Measurements from ENCODE around the gene RAB30.

The RAB30 gene

GRCh38 chr11:83070731-83071566 is 748 bp downstream of the RAB30 start:
- DNase-seq (ENCODE audit: low spot score): peak; percentile 26

DNA sequence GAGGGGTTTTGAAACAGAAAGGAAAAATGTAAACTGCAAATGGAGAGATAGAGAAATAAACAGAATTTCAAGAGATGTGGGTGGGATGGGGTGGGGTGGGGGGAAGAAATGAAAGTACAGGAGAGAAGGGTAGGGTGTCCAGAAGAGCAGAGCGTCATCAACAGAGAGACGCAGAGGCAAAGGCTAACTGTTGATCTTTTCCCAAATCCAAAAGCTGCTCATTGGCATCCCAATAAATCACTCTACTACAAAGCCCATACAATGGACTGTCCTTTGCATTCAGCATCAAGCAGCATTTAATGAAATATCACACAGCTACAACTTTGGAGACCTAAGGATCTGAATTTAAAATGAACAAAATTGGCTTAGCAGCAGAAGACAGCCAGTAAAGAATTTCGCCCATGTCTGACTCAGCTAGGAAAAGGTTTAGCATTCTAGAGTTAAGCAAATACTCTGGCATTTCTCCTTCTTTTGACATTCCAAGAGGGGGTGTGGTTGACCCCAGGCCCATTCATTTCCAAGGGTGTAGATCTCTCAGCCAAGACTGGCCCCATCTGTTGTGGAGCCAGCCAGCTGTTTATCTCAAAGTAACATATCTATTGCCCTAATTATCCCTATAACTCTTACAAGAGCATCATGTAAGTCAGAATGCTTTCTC is 1.5 kb downstream of the RAB30 start:
- DNase-seq (ENCODE audit: low spot score): no peak

- no peak for DNase-seq (ENCODE audit: low spot score)
These were observed 2.2 kb downstream of the RAB30 start for GRCh38 chr11:83069441-83070043.

GRCh38 chr11:83068568-83068967 is 3.1 kb downstream of the RAB30 start:
- DNase-seq (ENCODE audit: low spot score): no peak

DNA sequence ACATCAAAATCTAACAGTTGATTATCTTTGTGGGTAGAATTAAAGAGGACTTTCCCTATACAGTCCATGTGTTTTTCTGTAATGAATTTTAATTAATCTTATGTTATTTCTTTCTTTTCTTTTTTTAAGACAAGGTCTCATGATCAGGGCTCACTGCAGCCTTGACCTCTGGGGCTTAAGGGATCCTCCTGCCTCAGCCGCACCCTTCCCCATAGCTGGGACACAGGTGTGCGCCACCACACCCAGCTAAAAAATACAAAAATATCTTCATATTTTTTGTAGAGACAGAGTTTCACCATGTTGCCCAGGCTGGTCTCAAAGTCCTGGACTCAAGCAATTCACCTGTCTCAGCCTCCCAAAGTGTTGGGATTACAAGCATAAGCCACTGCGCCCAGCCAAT is 7.7 kb downstream of the RAB30 start:
- no peak for DNase-seq (ENCODE audit: low spot score)

DNA sequence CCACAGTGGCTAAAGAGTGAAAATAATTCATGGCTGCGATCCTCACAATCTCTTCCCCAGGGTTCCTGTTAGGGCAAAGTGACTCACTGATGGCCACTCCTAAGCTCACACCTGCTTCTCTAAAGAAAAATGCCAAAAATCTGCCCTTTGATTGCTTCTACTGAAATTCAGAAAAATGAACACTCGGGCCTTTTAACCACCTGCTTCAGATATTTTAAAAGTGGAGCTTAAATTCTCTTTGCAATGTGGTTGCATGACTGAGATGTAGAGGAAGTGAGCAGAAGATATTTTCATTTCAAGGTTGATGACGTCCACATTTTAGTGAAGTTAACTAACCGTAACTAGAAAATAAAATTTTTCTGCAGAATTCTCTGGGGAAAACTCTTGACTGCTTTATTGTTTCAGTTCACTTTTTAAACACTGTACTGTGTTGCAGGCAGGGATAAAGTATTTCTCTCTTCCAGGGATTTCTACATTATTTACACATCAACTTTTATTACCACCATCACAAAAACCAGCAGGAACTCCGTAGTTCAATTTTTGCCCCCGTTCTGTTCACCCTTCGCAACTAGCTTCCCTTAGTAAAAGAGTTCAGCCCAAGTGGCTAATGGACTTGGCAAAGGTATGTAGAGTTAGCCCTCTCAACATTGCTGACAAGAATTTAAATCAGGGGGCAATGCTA is 8.5 kb downstream of the RAB30 start:
- peak; percentile 35 for DNase-seq (ENCODE audit: low spot score)

GRCh38 chr11:83061883-83062282 is 9.8 kb downstream of the RAB30 start:
- DNase-seq (ENCODE audit: low spot score): no peak

DNA sequence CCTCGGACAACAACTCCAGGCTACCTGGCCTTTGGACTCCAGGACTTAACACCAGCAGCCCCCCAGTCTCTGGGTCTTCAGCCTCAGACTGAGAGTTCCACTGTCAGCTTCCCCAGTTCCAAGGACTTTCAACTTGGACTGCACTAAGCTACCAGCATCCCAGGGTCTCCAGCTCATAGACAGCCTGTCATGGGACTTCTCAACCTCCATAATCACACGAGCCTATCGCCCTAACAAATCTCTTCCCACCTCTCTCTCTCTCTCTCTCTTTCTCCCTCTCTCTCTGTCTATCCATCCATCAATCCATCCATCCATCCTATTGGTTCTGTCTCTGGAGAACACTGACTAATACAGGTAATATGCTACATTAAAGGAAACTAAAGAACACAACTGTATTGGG is 10.7 kb downstream of the RAB30 start:
- no peak for DNase-seq (ENCODE audit: low spot score)

DNA sequence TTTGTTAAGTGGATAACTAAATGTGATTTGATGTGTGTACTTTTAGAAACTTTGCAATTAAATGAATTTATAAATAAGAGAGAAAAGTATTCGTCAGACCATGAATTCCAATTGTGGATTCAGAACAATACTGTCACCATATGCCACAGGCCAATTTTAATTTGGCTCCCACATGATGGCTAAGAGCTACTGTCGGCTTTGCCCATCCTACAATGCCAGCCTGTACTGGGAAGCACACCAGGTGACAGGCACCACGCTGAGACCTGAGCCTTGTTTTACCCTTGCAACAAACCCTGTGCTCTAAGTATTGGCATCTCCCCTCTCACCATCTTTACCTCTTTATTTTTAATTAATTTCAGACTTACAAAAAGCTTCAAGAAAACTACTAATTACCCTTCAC is 14.0 kb downstream of the RAB30 start:
- DNase-seq (ENCODE audit: low spot score): no peak

- no peak for DNase-seq (ENCODE audit: low spot score)
These were observed 15.1 kb downstream of the RAB30 start for GRCh38 chr11:83056611-83057010.

DNA sequence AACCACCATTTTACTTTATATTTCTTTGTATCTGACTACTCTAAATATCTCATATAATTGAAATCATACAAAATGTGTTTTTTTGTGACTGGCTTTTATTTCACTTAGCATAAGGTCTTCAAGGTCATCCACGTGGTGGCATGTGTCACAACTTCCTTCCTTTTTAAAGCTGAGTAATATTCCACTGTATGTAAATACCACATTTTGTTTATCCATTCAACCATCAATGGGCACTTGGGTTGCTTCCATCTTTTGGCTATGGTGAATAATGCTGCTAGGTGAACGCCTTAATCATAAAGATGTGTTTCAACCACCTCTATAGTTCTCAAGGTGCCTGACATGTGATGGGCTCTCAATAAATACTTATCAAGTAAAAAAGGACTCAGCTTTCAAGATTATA is 15.5 kb downstream of the RAB30 start:
- DNase-seq (ENCODE audit: low spot score): no peak

DNA sequence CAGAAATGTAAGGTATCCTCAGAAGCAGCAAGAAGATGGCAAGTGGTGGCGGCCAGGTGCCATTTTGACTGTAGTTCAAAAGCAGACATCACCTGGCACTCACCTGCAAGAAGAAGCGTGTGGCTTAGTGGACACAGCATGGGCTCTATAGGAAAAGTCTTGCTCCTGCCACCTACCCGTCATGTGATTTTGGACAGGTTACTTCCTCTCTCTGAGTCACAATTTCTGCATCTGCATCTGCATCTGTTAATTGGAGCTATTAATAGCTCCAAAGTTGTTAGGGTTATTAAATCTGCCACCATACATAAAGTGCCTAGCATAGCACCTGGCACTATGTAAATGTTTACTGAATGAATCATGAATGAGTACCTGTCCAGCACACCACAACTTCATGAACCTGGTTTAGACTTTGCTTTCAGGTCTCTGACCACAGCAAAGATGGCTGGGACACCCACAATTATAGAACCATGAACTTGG is 16.8 kb downstream of the RAB30 start:
- DNase-seq (ENCODE audit: low spot score): no peak

DNA sequence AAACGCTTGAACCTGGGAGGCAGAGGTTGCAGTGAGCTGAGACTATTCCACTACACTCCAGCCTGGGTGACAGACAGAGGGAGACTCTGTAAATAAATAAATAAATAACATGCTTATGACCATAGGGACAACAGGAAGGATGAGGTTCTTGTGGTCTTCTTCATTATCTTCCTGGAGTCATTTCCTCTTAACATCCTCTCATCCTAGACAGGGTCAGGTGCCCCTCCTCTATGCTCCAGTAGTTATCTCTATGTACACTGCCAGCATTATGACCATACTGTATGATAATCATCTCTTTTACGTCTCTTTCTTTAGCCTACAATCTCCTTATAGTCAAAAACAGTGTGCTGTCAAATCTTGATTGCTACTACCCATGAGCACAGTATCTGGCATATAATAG is 17.7 kb downstream of the RAB30 start:
- DNase-seq (ENCODE audit: low spot score): no peak

- no peak for DNase-seq (ENCODE audit: low spot score)
These were observed 19.7 kb downstream of the RAB30 start for GRCh38 chr11:83051760-83052671.

GRCh38 chr11:83047515-83048225 is 24.0 kb downstream of the RAB30 start:
- no peak for DNase-seq (ENCODE audit: low spot score)

GRCh38 chr11:83046621-83047172 is 25.0 kb downstream of the RAB30 start:
- no peak for DNase-seq (ENCODE audit: low spot score)

- DNase-seq (ENCODE audit: low spot score): peak; percentile 75
These were observed 26.6 kb downstream of the RAB30 start for GRCh38 chr11:83044958-83045712.

- no peak for DNase-seq (ENCODE audit: low spot score)
These were observed 28.6 kb downstream of the RAB30 start for GRCh38 chr11:83042964-83043711.

DNA sequence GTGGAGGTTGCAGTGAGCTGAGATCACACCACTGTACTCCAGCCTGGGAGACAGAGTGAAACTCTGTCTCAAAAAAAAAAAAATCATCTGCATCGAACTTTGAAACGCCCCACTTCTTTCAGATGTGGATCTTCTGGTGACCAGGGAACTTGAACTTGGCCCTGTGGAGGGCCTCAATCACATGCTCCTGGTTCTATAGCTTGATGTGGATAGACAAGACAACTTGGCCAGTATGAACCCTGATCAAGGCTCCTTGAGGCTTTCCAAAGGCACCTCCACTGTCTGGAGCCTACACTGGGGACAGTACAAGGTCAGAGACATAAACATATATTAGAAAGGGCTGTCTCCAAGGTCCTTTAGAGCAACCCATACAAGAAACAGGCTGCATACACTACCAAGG is 30.6 kb downstream of the RAB30 start:
- DNase-seq (ENCODE audit: low spot score): no peak
